H1 (cell line): ENCODE data around the gene GUCY2F. TPM values are rescaled to one million over a fixed set of nuclear protein-coding genes. Genes with fewer than 3 reads are reported as not detected.

Experiments used
- BCL11A ChIP-seq, 2 experiments: IDR thresholded peaks; one replicate each; pipeline ENCODE4 v1.6.1; 2011; ENCODE audit warnings: low read depth in 2 of 2, low read length in 2 of 2, mild to moderate bottlenecking in 2 of 2
- HDAC2 ChIP-seq, 2 experiments: fragments of 300-600 bp in 1 of 2; sonication (generic) in 1 of 2; IDR thresholded peaks; 2 replicates each; pipeline ENCODE4 v1.6.1; 2011 to 2012; ENCODE audit warnings: low read depth in 2 of 2, low read length in 2 of 2, mild to moderate bottlenecking in 2 of 2, moderate library complexity in 2 of 2, borderline replicate concordance in 1 of 2, inconsistent platforms in 1 of 2
- RFX5 ChIP-seq: IDR thresholded peaks from 2 replicates; pipeline ENCODE4 v1.6.1; 2011; ENCODE audit warnings: low read depth, low read length, improper control_type of control experiment, borderline replicate concordance
- TEAD4 ChIP-seq: IDR thresholded peaks from 2 replicates; pipeline ENCODE4 v1.6.1; 2012; ENCODE audit warnings: low read depth, low read length, inconsistent platforms, mixed read lengths
- polyA plus RNA-seq, 7 experiments: library from polyadenylated mRNA; depleted of rRNA in 3 of 7; stranded (reverse) in 5 of 7; unstranded in 2 of 7; fragments of >200 nt in 5 of 7; fragments of 200-250 nt in 2 of 7; gene quantifications; 1 replicate in 5 of 7; 2 replicates in 1 of 7; 4 replicates in 1 of 7; pipeline versions ENCODE4 v1.2.1 to v1.2.3, GENCODE V29; 2011 to 2013; ENCODE audit warnings: missing spikeins in 2 of 7, mixed read lengths in 2 of 7
- total RNA-seq: library from RNA; stranded (reverse); fragmentation: NEBNext Ultra II Directional; extraction: Animal tissue kit (Norgen Biotek cat#: 25700); gene quantifications from 2 replicates; pipeline ENCODE4 v1.2.1, GENCODE V29; 2021
- TF ChIP-seq, protein P1 (sequence below): IDR thresholded peaks from 2 replicates; pipeline ENCODE4 v1.6.1; 2012; ENCODE audit warnings: low read length, inconsistent platforms

GUCY2F gene
- total and polyA plus RNA-seq, 2 of the 8 experiments (the other 6 are each of a cell fraction or from before 2014, with no cell fraction given) = 0.02 TPM; not detected in 1

DNA sequence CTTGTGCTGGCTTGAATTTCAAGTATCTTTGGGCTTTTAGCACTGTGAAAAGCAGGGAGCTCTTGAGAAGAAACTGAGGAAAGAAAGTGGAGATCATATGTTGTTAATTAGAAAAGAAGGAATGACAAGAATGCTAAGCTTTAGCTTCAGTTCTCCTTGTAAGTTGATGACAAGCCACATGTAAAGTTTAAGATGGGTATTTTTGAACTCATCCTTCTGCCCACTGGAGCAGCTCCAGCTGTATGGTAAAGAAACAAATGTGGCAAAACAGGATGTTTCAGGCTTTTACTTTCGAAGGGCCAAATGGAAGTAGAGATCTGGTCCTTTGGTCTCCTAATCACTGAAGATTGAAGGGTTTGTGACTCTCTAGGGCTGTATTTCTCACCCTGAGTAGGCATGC lies 137.8 kb downstream of the GUCY2F start (continued):
- TF ChIP-seq, protein P1, sequence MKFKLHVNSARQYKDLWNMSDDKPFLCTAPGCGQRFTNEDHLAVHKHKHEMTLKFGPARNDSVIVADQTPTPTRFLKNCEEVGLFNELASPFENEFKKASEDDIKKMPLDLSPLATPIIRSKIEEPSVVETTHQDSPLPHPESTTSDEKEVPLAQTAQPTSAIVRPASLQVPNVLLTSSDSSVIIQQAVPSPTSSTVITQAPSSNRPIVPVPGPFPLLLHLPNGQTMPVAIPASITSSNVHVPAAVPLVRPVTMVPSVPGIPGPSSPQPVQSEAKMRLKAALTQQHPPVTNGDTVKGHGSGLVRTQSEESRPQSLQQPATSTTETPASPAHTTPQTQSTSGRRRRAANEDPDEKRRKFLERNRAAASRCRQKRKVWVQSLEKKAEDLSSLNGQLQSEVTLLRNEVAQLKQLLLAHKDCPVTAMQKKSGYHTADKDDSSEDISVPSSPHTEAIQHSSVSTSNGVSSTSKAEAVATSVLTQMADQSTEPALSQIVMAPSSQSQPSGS = no peak
- TF ChIP-seq HDAC2 (IDR thresholded peaks at IDR 0.05; ENCODE audit: borderline replicate concordance in 1 of 2, low read depth in 2 of 2, low read length in 2 of 2) (no peak), TEAD4 (no peak), BCL11A (IDR thresholded peaks at IDR 0.05; ENCODE audit: low read depth in 2 of 2, low read length in 2 of 2) (no peak), RFX5 (no peak)
